A673 (cell line): ENCODE results near the gene CAPN10. TPM values are rescaled to one million over a fixed set of nuclear protein-coding genes. Genes with fewer than 3 reads are reported as not detected.

Experiments used
- BruUV-seq: library from RNA; stranded (reverse); fragments of 400-500 nt; replicated peaks from 2 replicates; lab custom pipeline; 2021; lab: Mats Ljungman, UMichigan
- CTCF ChIA-PET: fragments of 300-600 bp; sonication (Branson Sonifier 250); formaldehyde crosslinking; loops from one replicate; lab custom pipeline; 2022; ENCODE audit warnings: antibody characterized with exemption; lab: Charles Lee
- POLR2A ChIA-PET: fragments of 300-600 bp; sonication (Branson Sonifier 250); formaldehyde crosslinking; loops from one replicate; lab custom pipeline; 2022; ENCODE audit warnings: antibody characterized with exemption; ENCODE audit not compliant: low non-redundant PET; lab: Charles Lee
- DNase-seq: peaks from one replicate; pipeline ENCODE4 v3.0.0-alpha.2; 2015; ENCODE audit warnings: low spot score
- H3K27ac ChIP-seq: fragments of 200-600 bp; sonication (generic); 2 replicates; pipeline ENCODE4 v1.5.1; 2016; ENCODE audit warnings: mixed run types, low read depth, mild to moderate bottlenecking, mixed read lengths, antibody characterized with exemption, low read length; ENCODE audit not compliant: poor library complexity, severe bottlenecking
- H3K27me3 ChIP-seq: fragments of 200-600 bp; sonication (generic); replicated peaks from 2 replicates; pipeline ENCODE4 v1.6.1; 2017; ENCODE audit warnings: mixed run types, low read depth, mild to moderate bottlenecking, mixed read lengths, antibody characterized with exemption, low read length; ENCODE audit not compliant: insufficient read depth, poor library complexity
- H3K36me3 ChIP-seq: fragments of 200-600 bp; sonication (generic); 2 replicates; pipeline ENCODE4 v1.6.1; 2016; ENCODE audit warnings: mixed run types, mild to moderate bottlenecking, mixed read lengths, antibody characterized with exemption, low read length; ENCODE audit not compliant: insufficient read depth, poor library complexity, severe bottlenecking
- H3K4me1 ChIP-seq: fragments of 200-600 bp; sonication (generic); 2 replicates; pipeline ENCODE4 v1.6.1; 2017; ENCODE audit warnings: mixed run types, mild to moderate bottlenecking, mixed read lengths, antibody characterized with exemption, low read length; ENCODE audit not compliant: insufficient read depth, poor library complexity, severe bottlenecking
- H3K4me3 ChIP-seq: fragments of 200-600 bp; sonication (generic); 2 replicates; pipeline ENCODE4 v1.5.1; 2016; ENCODE audit warnings: low read depth, mixed run types, mild to moderate bottlenecking, mixed read lengths, low read length; ENCODE audit not compliant: poor library complexity, severe bottlenecking
- H3K9me3 ChIP-seq: fragments of 200-600 bp; sonication (generic); 2 replicates; pipeline ENCODE4 v1.6.1; 2016; ENCODE audit warnings: mixed run types, low read depth, mild to moderate bottlenecking, mixed read lengths, antibody characterized with exemption, low read length; ENCODE audit not compliant: poor library complexity, severe bottlenecking
- CTCF ChIP-seq: fragments of 300-800, 200-600 bp; sonication (generic); conservative IDR thresholded peaks from 2 replicates; pipeline ENCODE4 v1.5.1; 2017; ENCODE audit warnings: low read depth, mild to moderate bottlenecking, antibody characterized with exemption, low read length, moderate library complexity, mixed read lengths
- EZH2 ChIP-seq: fragments of 200-600 bp; sonication (generic); IDR thresholded peaks from 2 replicates; pipeline ENCODE4 v1.6.1; 2017; ENCODE audit warnings: borderline replicate concordance, low read depth, mild to moderate bottlenecking, mixed read lengths, antibody characterized with exemption, low read length; ENCODE audit not compliant: poor library complexity, severe bottlenecking
- intact Hi-C: fragments of 100-400 bp; cut with micrococcal nuclease; formaldehyde crosslinking; loops from one replicate; pipeline ENCODE4 v1.10.0; 2022; ENCODE audit not compliant: unreplicated experiment
- total RNA-seq: library from RNA; stranded (reverse); gene quantifications from 2 replicates; pipeline ENCODE4 v1.2.3, GENCODE V29; 2021

Gene CAPN10
- total RNA-seq, 1 experiment from 2014 or later: 43.5 TPM

- Histone ChIP-seq H3K4me3 (no peak overlapping the region), H3K27me3 (peaks cover 74% of the 10 kb centered on the region), H3K36me3 (no peaks in the 10 kb centered on the region), H3K4me1 (no peaks in the 10 kb centered on the region), H3K9me3 (no peaks in the 10 kb centered on the region), H3K27ac (no peak overlapping the region)
- ChIA-PET CTCF (interaction anchor here (0.5 kb wide), 1 partner anchor 20 kb away, joined by 12 read pairs; no protein-coding TSS in a partner anchor), POLR2A (no interaction called here)
- BruUV-seq: no TSS peak
- intact Hi-C loops: no loop called here
- DNase-seq: no peak
- TF ChIP-seq EZH2: no peak
- TF ChIP-seq CTCF: no peak
Observed at GRCh38 chr2:240646900-240647502, 60.5 kb downstream of the CAPN10 start.

GRCh38 chr2:240647503-240648154, 61.1 kb downstream of the CAPN10 start:
- peaks cover 81% of the 10 kb centered on the region for H3K27me3 ChIP-seq
- H3K27ac ChIP-seq: no peak overlapping the region
- no peak for TF ChIP-seq EZH2
- TF ChIP-seq CTCF: no peak
- CTCF ChIA-PET: no interaction called here
- H3K4me3 ChIP-seq: no peak overlapping the region
- H3K9me3 ChIP-seq: no peaks in the 10 kb centered on the region
- DNase-seq: no peak
- no peaks in the 10 kb centered on the region for H3K36me3 ChIP-seq
- H3K4me1 ChIP-seq: no peaks in the 10 kb centered on the region
- intact Hi-C loops: no loop called here
- POLR2A ChIA-PET: no interaction called here
- BruUV-seq: no TSS peak

- no peak overlapping the region for H3K27ac ChIP-seq
- H3K4me3 ChIP-seq: no peak overlapping the region
- ChIA-PET CTCF (no interaction called here), POLR2A (no interaction called here)
- H3K27me3 ChIP-seq: peaks cover 85% of the 10 kb centered on the region
- no TSS peak for BruUV-seq
- DNase-seq: no peak
- H3K9me3 ChIP-seq: no peaks in the 10 kb centered on the region
- TF ChIP-seq EZH2: no peak
- TF ChIP-seq CTCF: no peak
- H3K4me1 ChIP-seq: no peaks in the 10 kb centered on the region
- intact Hi-C loops: no loop called here
- H3K36me3 ChIP-seq: no peaks in the 10 kb centered on the region
Observed at GRCh38 chr2:240648155-240648649, 61.7 kb downstream of the CAPN10 start.

Other genes with a start within 250 kb of the CAPN10 start
- gene GPC1, start 151.1 kb upstream of the CAPN10 start, total RNA-seq: 21.2 and 21.9 TPM in 2 replicates
- gene ANKMY1, start 28.7 kb upstream of the CAPN10 start, total RNA-seq: 21.0 and 21.8 TPM in 2 replicates
- gene DUSP28, start 26.4 kb upstream of the CAPN10 start, total RNA-seq: 4.9 and 5.1 TPM in 2 replicates
- 26.5 and 29.4 TPM in 2 replicates for gene RNPEPL1, start 18.2 kb upstream of the CAPN10 start, total RNA-seq
- gene GPR35, start 38.7 kb downstream of the CAPN10 start, total RNA-seq: 2.7 and 2.9 TPM in 2 replicates
- not detected in 2 replicates for gene AQP12B, start 96.2 kb downstream of the CAPN10 start, total RNA-seq
- gene AQP12A, start 105.1 kb downstream of the CAPN10 start, total RNA-seq: not detected in 2 replicates
- 301 and 330 TPM in 2 replicates for gene KIF1A, start 233.5 kb downstream of the CAPN10 start, total RNA-seq